ENCODE data around the gene IGSF23.

- TF ChIP-seq BHLHE40 (IDR thresholded peaks at IDR 0.05; ENCODE audit: low read depth, low read length) (no peak), CTCF (conservative IDR thresholded peaks at IDR 0.05; ENCODE audit: low read depth, low read length) (peak; percentile 54), MAFK (IDR thresholded peaks at IDR 0.05; ENCODE audit: low read depth, low read length) (peak; percentile 54), POLR2A (IDR thresholded peaks at IDR 0.05; ENCODE audit: low read depth, low read length) (no peak), CHD1 (IDR thresholded peaks at IDR 0.05; ENCODE audit: low read depth, low read length) (no peak), FOS (IDR thresholded peaks at IDR 0.05; ENCODE audit: low read depth, low read length) (no peak), CEBPB (IDR thresholded peaks at IDR 0.05; ENCODE audit: low read depth, low read length) (no peak), RAD21 (IDR thresholded peaks at IDR 0.05; ENCODE audit: low read length) (peak; percentile 53), RCOR1 (IDR thresholded peaks at IDR 0.05; ENCODE audit: insufficient replicate concordance, low read length) (no peak), MAZ (IDR thresholded peaks at IDR 0.05; ENCODE audit: borderline replicate concordance, low read depth, low read length) (no peak)
Measured at GRCh38 chr19:44653977-44654774, 40.8 kb downstream of the IGSF23 start.

Data from IMR-90 (cell line).